HG03103 (cell line): ENCODE data around the gene ARHGEF3.

Source experiments
- ATAC-seq: cut with Tn5 transposase; IDR thresholded peaks from one replicate; pipeline ENCODE4 v1.9.1; 2021; ENCODE audit warnings: low read depth; ENCODE audit not compliant: unreplicated experiment

The ARHGEF3 gene, protein sequence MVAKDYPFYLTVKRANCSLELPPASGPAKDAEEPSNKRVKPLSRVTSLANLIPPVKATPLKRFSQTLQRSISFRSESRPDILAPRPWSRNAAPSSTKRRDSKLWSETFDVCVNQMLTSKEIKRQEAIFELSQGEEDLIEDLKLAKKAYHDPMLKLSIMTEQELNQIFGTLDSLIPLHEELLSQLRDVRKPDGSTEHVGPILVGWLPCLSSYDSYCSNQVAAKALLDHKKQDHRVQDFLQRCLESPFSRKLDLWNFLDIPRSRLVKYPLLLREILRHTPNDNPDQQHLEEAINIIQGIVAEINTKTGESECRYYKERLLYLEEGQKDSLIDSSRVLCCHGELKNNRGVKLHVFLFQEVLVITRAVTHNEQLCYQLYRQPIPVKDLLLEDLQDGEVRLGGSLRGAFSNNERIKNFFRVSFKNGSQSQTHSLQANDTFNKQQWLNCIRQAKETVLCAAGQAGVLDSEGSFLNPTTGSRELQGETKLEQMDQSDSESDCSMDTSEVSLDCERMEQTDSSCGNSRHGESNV

DNA sequence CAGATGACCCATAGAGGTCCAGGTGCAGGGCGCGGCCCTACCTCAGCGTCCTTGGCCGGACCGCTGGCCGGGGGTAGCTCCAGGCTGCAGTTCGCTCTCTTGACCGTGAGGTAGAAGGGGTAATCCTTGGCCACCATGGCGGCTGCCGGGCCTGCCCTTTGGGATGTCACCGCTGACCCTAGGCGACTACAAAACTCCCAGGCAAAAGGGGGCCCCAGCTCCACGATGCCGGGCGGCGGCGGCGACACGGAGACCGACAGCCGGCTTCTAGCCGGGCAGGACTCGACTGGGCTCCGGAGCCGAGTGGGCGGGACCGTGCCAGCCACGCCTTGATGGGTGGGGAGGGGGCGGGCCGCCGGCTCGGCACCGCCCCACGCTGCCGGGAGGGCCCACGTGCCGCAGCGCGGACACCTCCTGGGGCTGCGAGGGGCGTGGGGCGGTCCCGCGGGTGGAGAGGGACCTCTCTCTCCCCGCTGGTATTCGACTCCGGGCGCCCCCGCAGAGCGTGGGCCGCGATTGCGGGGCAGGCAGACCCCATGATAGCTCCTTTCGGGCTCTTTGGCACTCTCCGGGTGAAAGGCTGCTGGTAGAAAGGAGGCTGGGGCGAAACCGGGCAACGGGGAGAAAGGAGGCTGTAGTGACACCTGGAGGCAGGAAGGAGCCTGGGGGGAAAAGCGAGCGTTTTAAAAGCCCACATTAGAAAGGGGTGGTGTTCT lies at the start of gene ARHGEF3:
TSS of gene ARHGEF3 (minus strand) at position 288 of the 716 bp plus-strand sequence. CDS start at position 137, 151 bp downstream.
- ATAC-seq = peak; percentile 81

DNA sequence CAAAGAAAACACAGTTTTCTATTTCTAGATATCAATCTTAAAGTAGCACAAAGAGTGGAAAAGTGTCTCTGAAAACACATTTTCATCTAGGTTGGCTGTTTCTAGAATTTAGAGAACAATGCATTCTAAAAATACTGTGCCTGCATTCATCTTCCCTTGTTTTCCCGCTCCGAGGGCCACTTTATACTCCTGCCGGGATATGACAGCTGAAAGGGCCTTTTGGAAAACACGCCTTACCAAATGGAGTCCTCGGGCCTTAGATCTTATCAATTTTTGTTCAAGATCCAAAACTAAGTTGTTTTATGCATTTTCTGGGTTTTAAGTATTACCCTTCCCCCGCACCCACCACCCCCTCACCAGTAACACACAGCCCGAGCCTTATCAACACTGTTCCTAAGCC lies 47.9 kb upstream of the ARHGEF3 start:
- ATAC-seq = no peak

DNA sequence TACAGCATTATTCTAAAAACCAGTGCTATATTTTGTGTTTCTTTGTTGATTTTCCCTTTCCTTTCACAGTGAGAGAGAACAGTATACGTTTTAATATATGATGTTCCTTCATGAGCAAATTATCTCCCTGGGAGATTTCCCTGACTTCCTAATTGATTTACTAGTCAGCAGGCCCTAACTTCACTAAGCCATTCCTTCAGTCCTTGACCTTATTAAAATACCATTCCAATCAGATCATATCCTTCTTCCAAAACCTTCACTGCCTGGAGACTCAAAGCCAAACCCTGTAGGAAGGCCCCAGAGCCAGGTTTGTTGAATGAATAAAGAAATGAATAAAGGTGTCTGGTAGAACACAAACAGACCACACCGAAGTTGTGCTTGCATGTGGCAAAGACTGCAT lies 43.8 kb upstream of the ARHGEF3 start:
- no peak for ATAC-seq

DNA sequence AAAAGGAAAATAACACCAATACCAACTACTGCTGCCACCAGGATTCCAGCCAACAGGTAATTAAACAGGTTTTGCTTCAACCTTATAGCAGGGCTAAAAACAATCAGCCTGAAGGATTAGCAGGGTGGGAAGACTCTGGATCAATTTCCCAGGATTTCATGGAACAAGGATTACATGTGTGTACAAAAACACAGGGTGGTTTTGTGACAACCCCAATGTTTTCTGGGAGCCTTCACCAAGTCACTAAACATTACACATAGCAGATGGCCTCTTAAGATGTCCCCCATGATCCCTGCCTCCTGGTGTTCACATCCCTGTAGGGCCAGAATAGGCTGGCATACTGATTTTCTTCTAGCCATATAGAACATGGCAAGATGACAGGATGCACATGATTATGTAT lies 42.8 kb upstream of the ARHGEF3 start:
- ATAC-seq = no peak

DNA sequence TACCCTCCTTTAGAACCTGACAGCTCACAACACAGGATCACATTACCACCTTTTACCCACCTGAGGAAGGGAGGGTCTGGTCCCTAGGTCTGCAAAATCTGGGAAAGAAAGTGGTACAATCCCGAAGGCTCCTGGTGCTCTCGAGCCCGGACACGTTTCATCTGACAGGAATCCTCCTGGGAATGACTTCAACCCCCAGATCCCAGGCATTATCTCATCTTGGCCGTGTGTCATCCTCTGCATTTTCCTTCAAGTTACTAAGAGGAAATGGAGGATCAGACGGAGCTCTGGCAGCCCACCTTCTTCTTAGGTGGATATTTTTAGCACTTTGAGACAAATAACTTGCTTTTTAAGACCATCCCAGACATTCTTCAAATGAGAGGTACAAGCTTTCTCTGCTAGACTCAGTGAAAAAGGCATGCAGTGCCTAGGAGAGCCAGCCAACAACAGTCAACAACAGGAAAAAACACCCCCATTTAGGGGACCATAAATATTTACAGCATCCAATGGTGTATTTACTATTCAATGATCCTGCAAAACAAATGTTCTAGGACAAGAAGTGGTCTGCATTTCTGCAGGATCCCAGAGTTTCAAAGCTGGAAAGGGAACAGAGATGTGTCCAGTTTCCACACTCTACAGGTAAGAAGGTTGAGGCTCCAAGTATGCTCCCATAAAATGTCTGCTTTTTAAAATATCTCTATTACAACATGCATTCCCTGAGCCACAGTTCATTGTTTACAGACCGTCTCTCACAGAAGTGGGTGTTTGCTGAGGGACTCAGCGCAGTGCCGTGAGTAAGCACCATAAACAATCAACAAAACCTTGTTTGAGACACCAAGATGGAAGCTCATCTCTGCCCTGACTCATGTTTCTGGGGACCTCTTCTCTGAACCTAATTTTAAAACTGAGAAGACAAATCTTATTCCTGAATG lies 38.3 kb upstream of the ARHGEF3 start:
- ATAC-seq = no peak

DNA sequence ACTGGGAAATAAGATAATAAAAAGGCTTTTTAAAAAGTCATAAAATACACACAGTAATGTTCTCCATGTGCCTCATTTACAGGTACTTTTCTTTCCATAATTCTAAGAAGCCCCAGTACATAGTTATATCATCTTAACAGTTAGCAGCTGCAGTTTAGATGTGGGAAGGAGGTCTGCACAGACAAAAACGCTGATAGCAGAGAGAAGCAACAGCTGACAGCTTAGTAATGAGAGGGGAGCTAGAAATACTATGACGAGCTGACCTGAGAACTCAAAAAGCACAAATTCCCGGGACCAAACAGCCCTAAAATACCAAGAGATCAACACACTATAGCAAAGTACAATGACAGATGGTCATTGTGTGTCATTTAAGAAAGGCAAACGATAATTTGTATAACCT lies 36.7 kb upstream of the ARHGEF3 start:
- ATAC-seq = no peak

DNA sequence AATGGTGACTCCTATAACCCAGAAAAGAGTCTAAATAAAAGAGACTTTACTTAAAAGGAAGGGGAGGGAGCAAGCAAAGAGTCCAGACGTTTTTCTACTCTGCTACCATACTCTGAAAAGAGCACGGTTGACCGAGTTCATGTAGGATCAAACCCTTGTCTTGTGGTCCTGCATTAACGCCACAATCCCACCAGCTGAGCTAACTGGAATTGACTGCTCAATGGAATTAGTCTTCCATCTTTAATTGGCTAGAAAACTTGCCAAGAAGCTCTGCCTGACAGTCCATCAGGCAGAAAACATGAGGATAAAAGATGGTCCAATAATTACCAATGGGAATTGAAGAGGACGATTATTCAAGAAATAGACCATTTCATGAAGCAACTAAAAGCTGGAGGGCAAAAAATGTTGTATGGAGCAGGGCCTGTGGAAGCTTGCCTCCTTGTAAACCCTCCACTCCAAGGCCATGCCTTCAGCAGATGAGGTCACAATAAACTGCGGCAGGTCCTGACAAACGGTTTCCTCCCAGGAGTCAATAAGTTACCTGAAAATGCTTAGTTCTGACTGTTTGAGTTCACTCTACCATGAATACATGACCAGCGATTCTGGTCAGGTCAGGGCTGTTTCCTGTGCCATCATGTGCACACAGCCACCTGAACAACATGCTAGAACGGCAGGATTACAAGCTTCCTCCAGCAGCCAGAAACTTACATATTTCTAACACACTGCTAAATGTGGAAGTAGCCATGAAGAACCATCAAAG lies 35.6 kb upstream of the ARHGEF3 start:
- no peak for ATAC-seq

DNA sequence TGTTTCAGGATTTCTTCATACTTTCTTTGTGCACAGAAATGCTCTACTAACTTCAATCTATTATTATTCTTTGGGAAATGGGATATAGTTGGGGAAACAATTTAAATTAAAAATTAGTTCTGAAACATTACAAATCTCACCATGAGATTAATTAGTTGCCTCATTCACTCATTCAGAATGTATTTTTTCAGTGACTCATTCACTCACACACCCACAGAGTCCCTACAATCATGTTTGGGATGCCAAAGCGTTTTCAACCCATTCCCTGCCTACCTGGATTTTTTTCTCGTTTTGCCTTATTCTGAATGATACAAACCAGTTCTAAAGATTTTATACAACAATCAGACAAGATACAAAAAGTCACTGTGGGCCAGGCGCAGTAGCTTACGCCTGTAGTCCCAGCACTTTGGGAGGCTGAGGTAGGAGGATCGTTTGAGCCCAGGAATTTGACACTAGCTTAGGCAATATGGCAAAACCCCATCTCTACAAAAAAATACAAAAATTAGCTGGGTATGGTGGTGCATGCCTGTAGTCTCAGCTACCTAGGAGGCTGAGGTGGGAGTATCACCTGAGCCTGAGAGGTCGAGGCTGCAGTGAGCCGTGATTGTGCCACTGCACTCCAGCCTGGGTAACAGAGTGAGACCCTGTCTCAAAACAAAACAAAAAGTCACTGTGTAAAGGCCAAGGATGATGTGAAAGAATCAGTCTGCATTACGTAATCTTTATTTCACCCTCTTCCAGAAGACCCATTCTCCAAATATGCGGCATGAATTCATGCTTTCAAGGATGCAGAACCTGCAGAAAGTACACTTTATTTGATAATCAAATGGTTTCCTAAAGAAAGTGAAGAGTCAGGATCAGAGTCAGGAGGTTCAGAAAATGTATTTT lies 34.8 kb upstream of the ARHGEF3 start:
- ATAC-seq = no peak

DNA sequence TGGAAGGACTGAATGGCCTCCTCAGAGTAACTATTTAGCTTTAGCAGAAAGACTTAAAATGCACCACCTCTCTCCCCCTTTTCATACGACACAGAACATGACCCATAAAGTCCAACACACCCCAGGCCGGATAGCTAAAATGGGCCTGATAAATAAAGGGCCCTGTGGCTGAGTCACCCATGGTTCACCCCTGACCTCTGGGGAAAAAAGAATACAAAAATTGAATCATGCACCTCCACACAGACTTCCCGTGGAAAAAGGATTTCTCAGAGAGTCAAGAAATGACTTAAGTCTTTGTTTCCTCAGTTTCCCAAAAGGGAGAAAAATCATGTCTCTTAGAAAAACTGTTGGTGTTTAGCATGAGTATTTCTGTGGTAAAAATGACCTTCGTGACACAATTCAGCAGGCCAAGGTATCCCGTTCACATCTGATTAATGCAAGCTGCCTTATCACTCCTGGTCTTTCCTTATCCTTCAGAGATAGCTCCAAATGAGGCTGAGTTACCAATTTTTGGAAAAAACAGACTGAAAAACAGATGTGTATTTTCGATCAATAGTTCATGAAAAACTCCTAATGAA lies 34.0 kb upstream of the ARHGEF3 start:
- ATAC-seq = no peak

DNA sequence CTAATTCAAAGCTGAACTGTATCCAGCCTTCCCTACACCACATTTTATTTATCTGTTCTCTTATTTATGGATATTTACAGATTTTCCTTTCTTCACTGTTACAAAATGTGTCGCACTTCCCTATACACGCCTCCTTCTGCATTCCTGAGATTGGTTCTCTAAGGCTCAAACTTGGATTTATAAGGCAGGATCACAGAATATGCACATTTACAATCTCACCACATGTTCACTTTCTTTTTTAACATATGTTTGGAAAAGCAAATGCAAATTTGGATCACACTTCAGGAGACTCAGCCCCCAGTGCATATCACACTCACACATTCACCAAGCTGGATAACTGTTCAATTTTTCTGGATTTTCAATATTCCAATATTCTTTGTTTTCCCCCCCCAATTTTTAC lies 31.8 kb upstream of the ARHGEF3 start:
- ATAC-seq = no peak

DNA sequence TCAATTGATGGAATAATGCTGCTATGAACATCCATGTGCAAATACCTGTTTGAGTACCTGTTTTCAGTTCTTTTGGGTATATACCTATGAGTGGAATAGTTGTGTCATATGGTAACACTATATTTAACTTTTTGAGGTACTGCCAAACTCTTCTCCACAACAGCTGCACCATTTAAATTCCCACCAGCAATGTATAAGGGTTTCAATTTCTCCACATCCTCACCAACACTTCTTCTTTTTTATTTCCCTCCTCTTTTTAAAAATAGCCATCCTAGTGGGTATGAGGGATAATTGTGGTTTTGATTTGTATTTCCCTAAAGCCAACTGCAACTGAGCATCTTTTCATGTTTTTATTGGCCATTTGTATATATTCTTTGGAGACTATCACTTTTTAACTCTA lies 31.3 kb upstream of the ARHGEF3 start:
- no peak for ATAC-seq

DNA sequence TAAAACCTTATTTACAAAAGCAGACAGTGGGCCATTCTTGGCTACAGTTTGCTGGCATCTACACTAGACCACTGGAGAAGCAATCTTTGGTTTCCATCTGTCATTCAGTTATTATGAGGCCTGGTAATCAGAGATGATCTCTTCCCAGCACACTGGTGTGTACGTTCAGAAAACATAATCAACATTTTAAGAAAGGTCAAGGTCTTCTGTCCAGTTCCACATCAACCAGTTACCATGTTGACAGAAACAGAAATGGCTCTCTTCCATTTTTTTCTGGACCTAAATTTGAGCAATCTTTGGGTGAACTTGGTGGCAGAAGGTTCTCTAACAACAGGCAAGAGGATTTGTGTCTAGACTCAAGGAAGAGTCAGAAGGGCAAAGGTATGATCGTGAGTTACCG lies 29.8 kb upstream of the ARHGEF3 start:
- ATAC-seq = no peak

DNA sequence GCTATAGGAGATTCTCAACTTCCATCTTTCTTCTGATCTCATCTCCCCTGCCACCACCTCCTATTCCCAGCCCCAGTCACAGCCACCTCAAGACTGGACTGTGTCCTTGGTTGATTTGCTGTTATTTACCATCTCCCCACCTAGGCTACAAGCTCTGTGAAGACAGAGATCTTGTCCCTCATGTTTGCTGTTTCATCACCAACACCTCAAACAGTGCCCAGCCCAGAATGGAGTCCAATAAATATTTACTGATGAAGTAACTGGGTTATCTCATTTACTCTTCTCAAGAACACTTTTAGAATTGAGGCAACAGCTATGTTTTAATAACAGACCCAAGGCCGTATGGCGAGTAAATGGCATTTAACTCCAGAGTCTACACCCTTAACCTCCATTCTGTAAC lies 29.1 kb upstream of the ARHGEF3 start:
- no peak for ATAC-seq

DNA sequence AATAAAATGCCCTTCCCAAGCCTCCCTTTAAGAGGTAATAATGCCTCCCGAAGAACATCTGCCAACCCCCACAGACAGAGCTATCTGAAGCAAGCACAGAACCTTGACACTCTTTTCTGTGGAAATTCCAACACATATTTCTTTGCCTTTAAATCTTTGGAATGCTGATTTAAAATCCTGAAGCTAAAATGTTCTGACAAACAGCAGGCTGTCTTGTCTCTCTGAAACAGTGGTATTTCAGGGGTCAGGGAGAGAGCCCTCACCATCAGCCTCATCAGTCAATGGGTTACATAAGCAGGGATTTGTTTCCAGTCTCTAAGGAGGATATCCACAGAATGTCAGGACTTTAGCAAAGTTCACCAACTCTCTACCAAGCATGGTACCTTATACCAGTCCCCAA lies 27.8 kb upstream of the ARHGEF3 start:
- ATAC-seq = no peak

DNA sequence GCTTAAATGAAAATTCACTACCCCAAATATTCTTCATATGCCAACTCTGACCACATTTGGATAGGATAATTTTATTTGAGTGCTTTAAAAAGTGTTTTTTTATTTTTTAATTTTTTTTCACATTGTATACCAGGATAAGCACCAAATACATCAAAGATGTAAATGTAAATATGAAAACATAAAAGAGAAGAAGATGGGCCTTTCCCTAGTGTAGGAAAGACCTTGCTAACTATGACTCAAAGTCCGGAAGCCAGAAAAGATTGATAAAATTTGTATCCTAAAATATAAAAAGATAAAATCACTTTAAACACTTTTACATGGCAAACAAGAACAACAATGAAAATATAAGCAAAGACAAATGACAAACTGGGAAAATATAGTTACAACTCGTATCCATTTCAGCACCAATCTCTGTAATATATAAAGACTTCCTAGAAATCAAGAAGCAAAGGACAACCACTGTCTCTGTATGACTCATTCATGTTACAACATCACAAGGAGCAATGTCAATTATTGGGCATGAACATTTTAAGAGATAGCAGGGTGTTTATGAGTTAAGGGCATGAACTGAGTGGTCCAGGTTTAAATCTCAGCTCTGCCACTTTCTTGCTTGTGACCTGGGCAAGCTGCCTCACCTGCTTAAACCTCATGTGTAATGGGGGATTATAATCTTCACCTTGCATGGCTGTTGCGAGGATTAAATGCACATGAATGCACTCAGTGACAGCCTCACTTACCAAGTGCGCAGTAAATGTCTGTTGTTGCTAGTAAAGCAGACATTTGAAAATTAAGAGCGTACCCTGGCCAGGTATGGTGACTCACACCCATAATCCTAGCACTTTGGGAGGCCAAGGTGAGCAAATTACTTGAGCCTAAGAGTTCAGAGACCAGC lies 25.3 kb upstream of the ARHGEF3 start:
- no peak for ATAC-seq

DNA sequence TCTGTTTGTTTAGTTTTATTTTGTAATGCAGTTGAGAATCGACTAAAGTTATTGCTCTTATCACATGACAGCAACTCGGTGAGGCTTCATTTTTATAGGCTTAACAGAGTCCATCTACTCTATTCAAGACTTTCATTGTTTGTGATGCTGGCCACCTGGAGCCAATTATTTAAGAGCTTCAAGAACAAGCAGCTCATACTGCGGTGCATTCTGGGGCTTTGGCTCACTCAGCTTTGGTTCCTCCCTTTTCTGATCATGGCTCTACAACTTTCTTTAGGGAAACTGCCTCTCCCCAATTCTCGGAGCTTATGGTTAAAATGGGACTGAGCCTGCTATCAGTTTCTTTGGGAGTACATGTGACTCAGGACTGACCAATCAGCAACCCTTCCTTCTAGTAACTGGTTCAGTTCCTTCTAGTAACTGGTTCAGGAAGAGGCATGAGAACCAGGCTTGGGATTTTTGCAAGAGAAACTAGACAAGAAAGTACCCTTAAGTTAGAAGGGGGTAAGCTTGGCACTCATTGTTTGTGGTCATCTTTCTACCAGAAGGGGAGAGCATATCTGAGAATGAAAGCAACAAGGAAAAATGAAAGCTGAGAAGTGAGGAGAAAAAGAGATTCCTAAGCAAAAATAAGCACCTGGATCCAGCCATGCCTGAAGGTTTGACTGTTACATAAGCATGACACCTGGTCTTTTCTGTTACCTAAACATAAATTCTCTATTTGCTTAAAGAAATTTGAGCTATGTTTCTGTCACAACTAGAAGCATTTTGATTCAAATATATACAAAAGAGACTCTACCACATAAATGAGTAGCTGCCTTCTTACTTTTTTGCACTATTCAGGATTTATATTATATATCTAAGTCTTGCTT lies 24.1 kb upstream of the ARHGEF3 start:
- no peak for ATAC-seq
